Activated CD4-positive, CD25-positive, alpha-beta regulatory T cell treated with anti-CD3 and anti-CD28 coated beads, Interleukin-2, amount 50 U/mL, for 72 hours (primary cell): ENCODE measurements around the gene BARHL2.

Experiments
- DNase-seq: peaks from one replicate; pipeline ENCODE4 v3.0.0; 2021

The BARHL2 gene

GRCh38 chr1:90724361-90724760 lies 7.3 kb upstream of the BARHL2 start:
- no peak for DNase-seq

GRCh38 chr1:90723590-90724108 lies 6.5 kb upstream of the BARHL2 start:
- no peak for DNase-seq

DNA sequence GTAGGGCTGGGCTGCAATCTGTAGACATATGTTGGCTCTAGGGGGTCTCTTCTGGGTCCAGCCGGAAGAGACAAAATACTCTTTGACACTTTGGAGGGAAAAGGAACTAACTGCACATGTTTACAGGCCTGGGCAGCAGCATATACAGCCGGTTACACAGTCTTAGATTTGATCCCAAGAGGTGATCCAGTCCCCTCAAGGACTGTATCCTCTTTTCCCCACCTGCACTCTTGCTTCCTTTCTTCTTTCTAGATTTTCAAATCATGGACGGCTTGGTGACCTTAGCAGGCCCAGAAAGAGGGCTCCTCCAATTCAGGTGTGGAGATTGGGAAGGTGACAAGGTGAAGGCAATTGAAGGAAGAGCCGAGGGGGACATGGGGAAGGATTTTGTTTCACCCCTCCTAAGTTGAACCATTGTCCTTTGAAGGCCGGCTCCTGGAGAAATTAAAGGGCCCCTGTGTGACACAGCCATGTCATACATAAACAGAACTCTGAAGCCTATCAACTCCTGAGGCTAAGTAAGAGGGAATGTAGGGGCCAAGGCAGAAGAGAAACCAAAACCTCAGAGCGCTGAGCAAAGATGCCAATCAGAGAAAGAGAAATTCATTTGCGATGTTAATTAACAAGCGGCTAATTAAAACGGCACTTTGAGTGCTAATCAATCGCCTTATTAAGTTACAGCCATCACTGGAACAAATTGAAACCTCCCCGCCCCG lies 5.9 kb upstream of the BARHL2 start:
- DNase-seq: no peak

GRCh38 chr1:90721210-90722194 lies 4.4 kb upstream of the BARHL2 start:
- no peak for DNase-seq

GRCh38 chr1:90720145-90720636 lies 3.1 kb upstream of the BARHL2 start:
- no peak for DNase-seq

- no peak for DNase-seq
Observed at GRCh38 chr1:90719330-90720144, 2.4 kb upstream of the BARHL2 start.

DNA sequence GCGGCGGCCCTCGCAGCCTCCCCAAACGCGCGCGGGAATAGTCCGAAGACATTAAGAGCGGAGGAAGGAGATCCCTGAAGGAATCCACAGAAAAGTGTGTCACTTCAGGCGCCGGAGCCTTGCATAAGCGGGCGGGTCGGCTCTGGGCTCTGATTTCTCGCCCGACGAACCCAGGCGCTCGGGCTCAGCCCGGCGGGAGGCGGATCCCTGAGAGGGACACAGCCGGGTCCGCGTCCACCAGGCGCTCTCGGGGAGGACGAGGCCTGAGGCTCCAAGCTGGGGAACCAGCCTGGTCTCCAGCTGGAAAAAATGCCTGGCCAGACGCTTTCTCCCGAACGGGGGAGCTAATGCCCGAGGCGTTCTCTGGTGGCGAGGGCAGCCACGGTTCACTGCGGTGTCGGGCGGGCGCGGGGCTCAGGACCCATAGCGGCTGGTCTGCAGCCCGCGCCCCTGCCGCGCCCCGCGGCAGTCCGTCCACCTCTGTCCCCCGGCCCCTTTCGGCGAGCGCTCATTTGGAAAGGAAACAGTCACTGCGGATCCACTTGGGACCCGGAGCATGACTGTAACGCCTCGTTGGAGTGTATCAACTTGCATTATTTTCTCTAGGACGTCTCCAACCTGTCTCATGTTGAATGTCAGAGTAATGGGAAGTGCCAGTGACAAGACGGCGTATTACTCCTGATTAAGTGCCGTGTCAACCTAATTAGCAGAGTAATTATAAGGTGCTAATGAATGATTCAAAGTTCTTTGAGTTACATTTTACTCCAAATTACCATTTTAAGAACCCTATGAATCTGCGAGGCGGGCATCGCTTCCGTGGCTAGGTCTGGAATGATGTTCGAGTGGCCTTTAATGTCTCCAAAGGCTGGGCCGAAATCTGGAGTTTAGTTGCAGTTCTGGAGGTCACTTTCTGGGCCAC lies 1.6 kb upstream of the BARHL2 start:
- no peak for DNase-seq

DNA sequence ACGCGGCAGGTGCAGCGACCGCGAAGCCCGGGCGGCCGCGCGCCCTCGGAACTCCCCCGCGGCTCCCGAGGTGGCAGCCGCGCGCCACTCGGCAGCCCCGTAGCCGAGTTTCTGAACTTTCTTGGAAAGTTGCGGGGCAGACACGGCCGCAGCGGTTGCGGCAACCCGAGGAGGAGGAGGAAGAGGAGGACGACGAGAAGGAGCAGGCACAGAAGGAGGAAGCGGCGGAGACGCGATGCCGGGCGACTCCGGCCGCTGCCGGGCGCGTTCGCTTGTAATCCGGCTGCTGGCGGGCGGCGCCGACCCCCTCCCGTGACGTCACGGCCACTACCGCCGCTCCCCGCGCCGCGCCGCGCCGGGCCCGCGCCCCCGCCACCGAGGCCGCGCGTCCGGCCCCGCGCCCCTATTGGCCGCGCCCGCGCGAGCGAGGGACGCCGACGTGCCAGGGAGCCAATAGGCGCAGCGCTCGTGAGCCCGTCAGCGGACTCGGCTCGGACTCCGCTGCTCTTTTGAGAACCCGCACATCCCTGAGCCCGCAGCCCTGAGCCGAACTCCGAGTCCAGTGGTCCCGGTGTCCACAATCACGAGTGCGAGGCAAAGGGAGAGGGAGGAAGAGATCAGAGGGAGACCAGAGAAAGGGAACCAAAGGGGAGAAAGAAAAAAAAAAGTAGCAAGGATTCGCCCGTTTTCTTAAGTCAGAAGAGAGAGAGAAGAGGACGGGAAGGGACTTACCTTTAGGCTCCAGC lies 736 bp upstream of the BARHL2 start:
- DNase-seq: no peak

DNA sequence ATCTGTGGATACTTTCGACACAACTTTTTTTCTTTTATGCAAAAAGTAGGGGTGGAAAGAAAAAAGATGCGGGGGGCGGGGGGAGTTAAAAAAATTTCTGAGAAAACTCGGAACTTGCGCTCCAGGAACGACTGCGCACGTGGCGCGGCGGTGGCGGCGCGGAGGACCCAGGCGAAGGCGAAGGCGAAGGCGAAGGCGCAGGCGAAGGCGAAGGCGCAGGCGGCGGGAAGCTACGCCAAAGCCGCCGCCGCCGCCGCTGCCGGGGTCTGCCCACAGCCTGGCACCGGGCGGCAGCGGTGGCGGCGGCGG lies 208 bp upstream of the BARHL2 start:
- DNase-seq: no peak

DNA sequence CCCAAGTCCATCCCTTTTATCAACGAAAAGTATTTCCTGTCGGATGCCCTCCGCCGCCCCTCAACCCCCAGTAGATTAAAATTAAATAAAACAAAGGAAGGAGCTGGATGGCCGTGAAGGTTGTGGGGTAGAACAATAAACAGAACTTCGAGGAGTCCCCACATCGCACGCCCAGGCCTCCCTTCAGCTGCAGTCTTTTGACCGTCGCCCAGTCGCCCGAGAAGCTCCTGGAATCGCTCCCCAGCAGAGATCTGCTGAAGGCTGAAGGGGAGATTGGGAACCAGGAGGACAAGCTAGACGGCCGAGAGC lies 905 bp downstream of the BARHL2 start:
- no peak for DNase-seq

- DNase-seq: no peak
Observed at GRCh38 chr1:90715309-90715708, 1.8 kb downstream of the BARHL2 start.

DNA sequence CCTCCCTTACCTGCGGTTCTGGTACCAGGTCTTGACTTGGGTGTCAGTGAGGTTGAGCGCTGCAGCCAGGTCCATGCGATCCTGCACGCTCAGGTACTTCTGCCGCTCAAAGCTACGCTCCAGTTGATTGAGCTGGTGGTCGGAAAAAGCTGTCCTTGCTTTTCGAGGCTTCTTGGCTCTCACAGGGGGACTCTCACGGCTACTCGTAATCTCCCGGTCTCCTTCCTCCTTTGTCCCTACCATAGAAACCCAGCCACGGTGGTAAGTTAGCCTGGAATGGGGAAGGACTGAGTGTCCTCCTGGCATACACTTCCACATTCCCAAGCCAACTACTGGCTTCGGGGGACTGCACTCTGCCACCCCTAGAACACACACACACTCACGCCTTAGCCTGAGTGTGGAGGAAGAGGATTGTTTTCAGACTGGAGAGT lies 2.6 kb downstream of the BARHL2 start:
- no peak for DNase-seq

GRCh38 chr1:90713741-90714509 lies 3.2 kb downstream of the BARHL2 start:
- DNase-seq: no peak

DNA sequence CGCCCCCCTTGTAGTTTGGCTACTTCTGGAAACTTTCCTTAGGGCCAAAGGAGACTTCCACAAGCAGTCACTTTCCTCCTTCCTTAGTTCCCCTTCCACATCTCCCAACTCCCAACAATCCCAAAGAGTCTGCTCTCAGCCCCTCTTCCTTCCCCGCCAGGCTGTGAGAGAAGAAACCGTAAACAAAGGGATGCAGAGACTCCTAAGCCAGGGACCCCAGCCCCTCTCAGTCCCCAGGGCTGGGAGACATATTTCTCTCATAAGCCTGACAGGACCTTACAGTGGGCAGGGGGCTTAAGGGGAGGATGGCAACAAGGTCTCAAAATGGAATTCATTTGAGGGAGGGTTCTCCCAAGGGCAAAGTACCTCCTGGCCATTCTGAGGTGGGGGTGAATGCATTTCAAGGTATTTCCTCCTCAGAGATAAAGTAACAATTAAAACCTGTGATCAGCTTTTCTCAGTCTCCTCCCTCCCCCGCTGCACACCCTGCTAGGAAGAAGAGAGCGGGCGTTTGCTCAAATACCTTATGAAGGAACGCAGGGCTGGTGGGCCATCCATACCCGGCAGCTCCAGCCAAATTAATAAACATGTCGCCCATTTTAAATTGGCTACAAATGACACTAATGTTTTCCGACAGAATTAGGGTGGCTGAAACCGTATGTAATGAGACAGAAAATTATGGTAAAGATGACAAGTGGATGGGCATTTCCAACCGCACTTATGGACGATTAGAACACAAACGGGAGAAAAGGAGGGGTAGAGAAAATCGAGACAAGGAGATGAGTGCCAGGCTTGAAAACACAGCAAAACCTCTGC lies 4.0 kb downstream of the BARHL2 start:
- DNase-seq: no peak

DNA sequence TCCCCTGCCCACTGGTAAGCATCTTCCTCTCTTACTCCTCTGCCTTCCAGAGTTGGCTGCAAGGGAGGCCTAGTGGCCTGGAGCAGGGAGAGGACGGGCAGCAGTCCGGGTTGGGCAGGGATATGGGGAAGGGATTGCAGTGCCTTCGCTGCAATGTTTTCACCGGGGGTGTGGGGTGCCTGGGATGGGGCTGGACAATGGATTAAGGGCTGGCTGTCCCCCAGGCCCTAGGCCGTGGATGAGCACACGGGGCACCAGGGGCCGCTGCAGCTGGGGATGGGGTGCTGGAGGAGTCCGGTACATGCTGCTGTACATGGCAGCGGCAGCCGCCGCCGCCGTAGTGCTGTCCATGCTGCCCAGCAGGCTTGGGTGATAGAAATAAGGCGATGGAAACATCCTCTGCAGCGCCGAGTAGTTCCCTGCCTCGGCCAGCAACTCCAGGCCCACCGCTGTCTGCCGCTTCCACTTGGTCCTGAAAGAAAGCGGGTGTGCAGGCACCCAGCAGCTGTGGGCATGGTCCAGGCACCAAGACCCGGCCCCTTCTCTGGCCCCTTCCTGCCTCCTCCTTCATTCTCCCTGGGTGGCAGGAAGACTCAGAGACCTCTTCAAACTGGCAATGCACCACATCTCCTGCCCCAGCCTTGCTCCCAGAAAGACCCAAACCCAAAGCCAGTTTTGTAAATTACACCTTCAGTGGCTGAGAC lies 4.8 kb downstream of the BARHL2 start:
- no peak for DNase-seq

GRCh38 chr1:90711696-90712095 lies 5.4 kb downstream of the BARHL2 start:
- DNase-seq: no peak

GRCh38 chr1:90710579-90711536 lies 6.2 kb downstream of the BARHL2 start:
- no peak for DNase-seq

- DNase-seq: no peak
Observed at GRCh38 chr1:90709535-90709934, 7.6 kb downstream of the BARHL2 start.
